Fibroblast of mammary gland (primary cell): ENCODE results near the gene PMM2.

Experiments
- DNase-seq: peaks from one replicate; pipeline ENCODE4 v3.0.0-alpha.2; 2010; ENCODE audit warnings: low read depth
- H3K4me3 ChIP-seq: 2 replicates; pipeline ENCODE4 v1.5.1; 2011; ENCODE audit warnings: low read depth, mild to moderate bottlenecking, low read length, moderate library complexity; ENCODE audit not compliant: control insufficient read depth
- TF ChIP-seq, protein P1 (sequence below): conservative IDR thresholded peaks from 2 replicates; pipeline ENCODE4 v1.5.1; 2011; ENCODE audit warnings: low read depth, low read length, inconsistent platforms; ENCODE audit not compliant: control insufficient read depth, insufficient read depth

Gene PMM2

GRCh38 chr16:8846401-8846932, 48.8 kb downstream of the PMM2 start:
- TF ChIP-seq, protein P1, sequence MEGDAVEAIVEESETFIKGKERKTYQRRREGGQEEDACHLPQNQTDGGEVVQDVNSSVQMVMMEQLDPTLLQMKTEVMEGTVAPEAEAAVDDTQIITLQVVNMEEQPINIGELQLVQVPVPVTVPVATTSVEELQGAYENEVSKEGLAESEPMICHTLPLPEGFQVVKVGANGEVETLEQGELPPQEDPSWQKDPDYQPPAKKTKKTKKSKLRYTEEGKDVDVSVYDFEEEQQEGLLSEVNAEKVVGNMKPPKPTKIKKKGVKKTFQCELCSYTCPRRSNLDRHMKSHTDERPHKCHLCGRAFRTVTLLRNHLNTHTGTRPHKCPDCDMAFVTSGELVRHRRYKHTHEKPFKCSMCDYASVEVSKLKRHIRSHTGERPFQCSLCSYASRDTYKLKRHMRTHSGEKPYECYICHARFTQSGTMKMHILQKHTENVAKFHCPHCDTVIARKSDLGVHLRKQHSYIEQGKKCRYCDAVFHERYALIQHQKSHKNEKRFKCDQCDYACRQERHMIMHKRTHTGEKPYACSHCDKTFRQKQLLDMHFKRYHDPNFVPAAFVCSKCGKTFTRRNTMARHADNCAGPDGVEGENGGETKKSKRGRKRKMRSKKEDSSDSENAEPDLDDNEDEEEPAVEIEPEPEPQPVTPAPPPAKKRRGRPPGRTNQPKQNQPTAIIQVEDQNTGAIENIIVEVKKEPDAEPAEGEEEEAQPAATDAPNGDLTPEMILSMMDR, result no peak
- no peak overlapping the region for H3K4me3 ChIP-seq
- DNase-seq, result no peak

DNA sequence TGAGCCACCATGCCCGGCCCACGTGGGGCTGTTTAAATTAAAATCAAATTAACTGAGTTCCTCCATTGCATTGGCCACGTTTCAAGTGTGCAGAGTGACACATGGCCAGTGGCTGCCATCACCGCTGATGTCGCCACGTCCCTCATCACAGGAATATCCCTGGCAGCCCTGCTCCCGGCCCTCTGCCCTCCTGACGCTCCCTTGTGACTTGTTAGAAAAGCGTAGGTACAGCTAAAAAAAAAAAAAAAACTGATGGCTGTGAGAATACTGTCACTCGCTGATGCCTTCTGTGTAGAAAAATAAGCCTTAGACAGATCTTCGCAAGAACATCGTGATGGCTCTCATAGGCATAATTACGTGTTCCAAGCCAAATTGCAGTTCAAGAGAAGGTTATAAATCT, 49.5 kb downstream of the PMM2 start:
- TF ChIP-seq, protein P1, result no peak
- H3K4me3 ChIP-seq, result no peak overlapping the region
- no peak for DNase-seq

DNA sequence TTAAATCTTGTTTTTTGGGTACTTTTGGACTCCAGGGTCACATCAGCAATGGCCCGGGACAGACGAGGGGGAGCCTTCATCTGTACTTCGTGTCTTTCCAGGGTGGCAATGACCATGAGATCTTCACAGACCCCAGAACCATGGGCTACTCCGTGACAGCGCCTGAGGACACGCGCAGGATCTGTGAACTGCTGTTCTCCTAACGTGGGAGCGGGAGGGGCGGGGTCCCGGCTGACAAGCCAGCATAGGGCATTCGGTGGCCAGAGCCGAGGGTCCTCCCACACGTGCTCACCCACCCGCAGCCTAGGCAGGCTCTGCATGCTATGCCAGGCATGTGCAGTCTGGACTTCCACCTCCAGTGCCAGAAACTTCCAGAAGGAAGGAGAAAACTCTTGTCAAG, 50.0 kb downstream of the PMM2 start:
- DNase-seq, result no peak
- H3K4me3 ChIP-seq, result no peak overlapping the region

DNA sequence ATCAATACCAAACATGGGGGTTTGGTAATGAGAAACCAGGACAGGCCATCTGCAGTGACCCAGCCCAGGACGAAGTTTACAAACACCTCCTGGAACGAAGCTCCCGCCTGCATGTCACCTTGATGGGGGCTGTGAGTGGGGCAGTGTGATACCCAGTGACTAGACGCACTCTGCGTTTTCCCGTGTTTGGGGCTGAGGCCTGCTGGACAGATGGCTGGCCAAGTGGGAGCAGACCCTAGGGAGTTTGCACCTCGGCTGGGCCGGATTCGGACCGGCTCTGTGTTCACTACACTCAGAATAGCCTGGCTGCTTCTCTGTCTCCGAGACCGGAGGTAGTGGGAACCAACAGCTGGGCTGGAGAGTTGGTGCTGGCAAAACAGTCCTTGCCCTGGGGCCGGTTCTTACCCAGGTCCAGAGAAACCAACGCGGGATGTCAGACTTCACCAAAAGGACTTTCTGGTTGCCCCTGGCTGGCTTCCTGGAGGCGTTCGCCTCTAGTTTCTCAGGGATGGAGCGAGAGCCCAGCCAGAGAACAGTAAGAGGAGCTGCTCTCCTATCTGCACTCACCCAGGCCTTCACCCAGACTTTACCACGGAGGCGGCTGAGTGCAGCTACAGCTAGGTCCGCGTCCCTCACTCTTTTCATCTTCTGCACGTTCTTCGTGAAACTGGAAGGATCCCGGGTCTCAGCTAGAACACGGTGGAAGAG, 50.7 kb downstream of the PMM2 start:
- TF ChIP-seq, protein P1, result no peak
- DNase-seq, result no peak
- no peak overlapping the region for H3K4me3 ChIP-seq

More for the DNA sequence above, 50.0 kb downstream of the PMM2 start:
- TF ChIP-seq, protein P1, result no peak

DNA sequence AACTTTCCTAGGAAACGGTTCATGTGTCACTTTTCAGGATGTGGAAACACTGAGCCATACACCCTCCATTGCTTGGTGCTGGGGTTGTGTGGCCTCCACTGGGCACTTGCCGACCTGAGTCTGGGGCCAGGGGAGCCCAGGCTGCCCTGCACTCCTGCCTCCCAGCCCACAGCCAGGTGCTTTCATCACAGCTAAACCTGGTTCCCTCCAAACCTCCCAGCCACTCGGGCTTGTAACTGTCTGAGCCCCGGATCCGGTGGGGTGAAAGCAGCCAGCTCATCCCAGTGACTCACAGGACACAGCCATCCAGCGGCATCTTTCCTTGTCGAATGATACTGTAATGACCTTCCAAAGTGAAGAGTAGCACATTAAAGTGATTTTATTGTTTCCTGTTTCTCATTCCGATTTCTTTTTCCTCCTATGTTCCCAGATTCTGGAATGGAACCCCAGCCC, 51.3 kb downstream of the PMM2 start:
- peak; percentile 88 for DNase-seq
- TF ChIP-seq, protein P1, result no peak
- no peak overlapping the region for H3K4me3 ChIP-seq

DNA sequence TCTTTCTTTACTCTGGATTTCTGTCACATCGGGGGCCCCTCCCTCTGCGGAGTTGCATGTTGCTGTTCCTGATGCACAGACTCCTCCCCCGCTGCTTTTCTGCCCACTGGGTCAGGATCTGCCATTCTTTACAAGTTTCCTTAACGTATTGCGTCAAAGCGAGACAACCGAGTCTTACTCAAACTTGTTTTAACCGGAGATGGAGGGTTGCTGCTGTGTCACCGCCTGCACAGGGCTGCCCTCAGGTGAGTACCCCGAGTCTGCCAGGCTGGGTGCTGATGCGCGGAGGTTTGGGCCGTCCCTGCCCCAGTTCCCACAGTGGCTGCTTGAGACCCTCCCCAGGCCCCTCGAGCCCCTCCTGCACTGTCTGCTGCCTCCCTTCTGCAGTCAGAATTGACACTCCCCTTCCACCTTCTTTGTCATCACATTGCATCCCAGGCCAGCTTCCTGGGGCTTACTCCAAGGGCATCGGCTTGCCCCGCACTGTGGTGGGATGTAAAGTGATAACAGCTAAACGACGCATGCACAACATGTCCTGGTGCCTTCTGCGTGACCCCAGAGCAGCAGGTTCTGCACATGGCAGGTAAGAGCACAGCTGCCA, 51.9 kb downstream of the PMM2 start:
- peak; percentile 87 for DNase-seq
- no peak overlapping the region for H3K4me3 ChIP-seq
- TF ChIP-seq, protein P1, result no peak
